ENCODE measurements around the gene BAK1.
"Not testable (repeated sequence)": the region's sequence is repeated elsewhere in the genome, so short reads cannot be mapped to it uniquely, and the experiment has no call there.

The BAK1 gene

GRCh38 chr6:33585403-33586107 lies 5.5 kb upstream of the BAK1 start:
- DNase-seq: peak; percentile 89

- no peak for DNase-seq
Observed at GRCh38 chr6:33584700-33585402, 4.8 kb upstream of the BAK1 start.

- DNase-seq: no peak
Observed at GRCh38 chr6:33583591-33584155, 3.6 kb upstream of the BAK1 start.

- no peak for DNase-seq
Observed at GRCh38 chr6:33581186-33581585, 1.1 kb upstream of the BAK1 start.

GRCh38 chr6:33578588-33579011 lies 1.5 kb downstream of the BAK1 start:
- DNase-seq: peak; percentile 52

GRCh38 chr6:33578164-33578563 lies 1.9 kb downstream of the BAK1 start:
- no peak for DNase-seq

GRCh38 chr6:33577718-33578117 lies 2.4 kb downstream of the BAK1 start:
- DNase-seq: no peak

- peak; percentile 47 for DNase-seq
Observed at GRCh38 chr6:33577106-33577535, 3.0 kb downstream of the BAK1 start.

GRCh38 chr6:33576668-33577067 lies 3.4 kb downstream of the BAK1 start:
- no peak for DNase-seq

GRCh38 chr6:33575211-33575610 lies 4.9 kb downstream of the BAK1 start:
- DNase-seq: no peak

GRCh38 chr6:33571637-33572316 lies 8.3 kb downstream of the BAK1 start:
- no peak for DNase-seq

- DNase-seq: peak; percentile 96
Observed at GRCh38 chr6:33570806-33571636, 9.1 kb downstream of the BAK1 start.

- no peak for DNase-seq
Observed at GRCh38 chr6:33568826-33569570, 11.1 kb downstream of the BAK1 start.

GRCh38 chr6:33567836-33568235 lies 12.2 kb downstream of the BAK1 start:
- no peak for DNase-seq

GRCh38 chr6:33566182-33567084 lies 13.6 kb downstream of the BAK1 start:
- no peak for DNase-seq

GRCh38 chr6:33558801-33559200 lies 21.3 kb downstream of the BAK1 start:
- DNase-seq: no peak

GRCh38 chr6:33557376-33557775 lies 22.7 kb downstream of the BAK1 start:
- no peak for DNase-seq

- DNase-seq: not testable (repeated sequence)
Observed at GRCh38 chr6:33552883-33553282, 27.2 kb downstream of the BAK1 start.

- DNase-seq: no peak
Observed at GRCh38 chr6:33552252-33552651, 27.8 kb downstream of the BAK1 start.

- DNase-seq: no peak
Observed at GRCh38 chr6:33551538-33551937, 28.5 kb downstream of the BAK1 start.

- DNase-seq: no peak
Observed at GRCh38 chr6:33549896-33550295, 30.2 kb downstream of the BAK1 start.
